ENCODE measurements around the gene POLR2L.

The POLR2L gene

DNA sequence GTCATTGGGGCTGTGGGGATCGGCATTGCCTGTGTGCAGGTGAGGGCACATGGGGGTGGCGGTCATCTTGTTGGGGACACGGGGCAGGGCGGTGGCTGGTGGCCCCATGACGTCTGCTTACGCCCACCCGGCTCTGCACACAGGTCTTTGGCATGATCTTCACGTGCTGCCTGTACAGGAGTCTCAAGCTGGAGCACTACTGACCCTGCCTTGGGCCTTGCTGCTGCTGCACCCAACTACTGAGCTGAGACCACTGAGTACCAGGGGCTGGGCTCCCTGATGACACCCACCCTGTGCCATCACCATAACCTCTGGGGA lies 4.4 kb downstream of the POLR2L start:
- H3K4me3 ChIP-seq (ENCODE audit: low read depth, low read length), result no peak overlapping the region
- no peak for DNase-seq (ENCODE audit: low read depth)
- TF ChIP-seq, protein P1, sequence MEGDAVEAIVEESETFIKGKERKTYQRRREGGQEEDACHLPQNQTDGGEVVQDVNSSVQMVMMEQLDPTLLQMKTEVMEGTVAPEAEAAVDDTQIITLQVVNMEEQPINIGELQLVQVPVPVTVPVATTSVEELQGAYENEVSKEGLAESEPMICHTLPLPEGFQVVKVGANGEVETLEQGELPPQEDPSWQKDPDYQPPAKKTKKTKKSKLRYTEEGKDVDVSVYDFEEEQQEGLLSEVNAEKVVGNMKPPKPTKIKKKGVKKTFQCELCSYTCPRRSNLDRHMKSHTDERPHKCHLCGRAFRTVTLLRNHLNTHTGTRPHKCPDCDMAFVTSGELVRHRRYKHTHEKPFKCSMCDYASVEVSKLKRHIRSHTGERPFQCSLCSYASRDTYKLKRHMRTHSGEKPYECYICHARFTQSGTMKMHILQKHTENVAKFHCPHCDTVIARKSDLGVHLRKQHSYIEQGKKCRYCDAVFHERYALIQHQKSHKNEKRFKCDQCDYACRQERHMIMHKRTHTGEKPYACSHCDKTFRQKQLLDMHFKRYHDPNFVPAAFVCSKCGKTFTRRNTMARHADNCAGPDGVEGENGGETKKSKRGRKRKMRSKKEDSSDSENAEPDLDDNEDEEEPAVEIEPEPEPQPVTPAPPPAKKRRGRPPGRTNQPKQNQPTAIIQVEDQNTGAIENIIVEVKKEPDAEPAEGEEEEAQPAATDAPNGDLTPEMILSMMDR (IDR thresholded peaks at IDR 0.05; ENCODE audit: insufficient read depth, low read depth, low read length, missing control alignments), result no peak

DNA sequence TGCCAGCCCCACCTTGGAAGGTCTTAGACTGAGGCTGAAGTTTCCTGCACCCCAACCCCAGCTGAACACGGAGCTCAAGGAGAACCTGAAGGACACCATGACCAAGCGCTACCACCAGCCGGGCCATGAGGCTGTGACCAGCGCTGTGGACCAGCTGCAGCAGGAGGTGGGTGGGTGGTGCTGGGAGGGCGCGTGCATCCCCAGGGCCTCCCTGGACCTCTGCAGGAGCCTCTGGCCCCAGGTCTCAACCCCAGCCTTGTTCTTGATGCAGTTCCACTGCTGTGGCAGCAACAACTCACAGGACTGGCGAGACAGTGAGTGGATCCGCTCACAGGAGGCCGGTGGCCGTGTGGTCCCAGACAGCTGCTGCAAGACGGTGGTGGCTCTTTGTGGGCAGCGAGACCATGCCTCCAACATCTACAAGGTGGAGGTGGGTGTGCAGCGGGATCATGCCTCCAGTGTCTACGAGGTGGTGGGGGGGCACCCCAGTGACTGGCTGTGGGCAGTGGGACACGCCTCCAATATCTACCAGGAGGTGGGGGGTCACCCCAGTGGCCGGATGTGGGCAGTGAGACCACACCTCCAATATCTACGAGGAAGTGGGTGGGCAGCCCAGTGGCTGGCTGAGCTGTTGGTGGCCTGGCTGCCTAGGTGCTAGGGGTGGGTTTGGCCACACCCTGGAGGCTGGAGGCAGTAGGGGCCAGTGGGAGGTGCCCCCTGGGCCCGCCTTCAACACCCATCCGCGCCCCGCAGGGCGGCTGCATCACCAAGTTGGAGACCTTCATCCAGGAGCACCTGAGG lies 4.9 kb downstream of the POLR2L start:
- no peak for DNase-seq (ENCODE audit: low read depth)
- TF ChIP-seq, protein P1 (IDR thresholded peaks at IDR 0.05; ENCODE audit: insufficient read depth, low read depth, low read length, missing control alignments), result no peak
- H3K4me3 ChIP-seq (ENCODE audit: low read depth, low read length), result no peak overlapping the region

DNA sequence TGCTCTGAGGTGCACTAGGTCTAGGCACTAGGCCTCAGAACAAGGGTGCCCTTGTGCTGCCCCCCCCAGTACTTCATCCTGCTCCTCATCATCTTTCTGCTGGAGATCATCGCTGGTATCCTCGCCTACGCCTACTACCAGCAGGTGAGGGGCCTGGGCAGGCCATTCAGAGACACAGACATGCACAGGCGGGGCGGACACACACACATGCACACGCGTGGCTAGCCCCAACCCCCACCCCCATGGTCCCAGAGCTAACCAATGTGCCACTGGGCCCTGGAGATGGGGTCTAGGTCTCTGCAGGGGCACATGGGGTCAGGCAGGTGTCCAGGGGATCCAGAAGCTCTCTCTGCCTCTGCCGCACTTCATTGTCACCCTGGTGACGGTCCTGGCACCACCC lies 5.6 kb downstream of the POLR2L start:
- TF ChIP-seq, protein P1 (IDR thresholded peaks at IDR 0.05; ENCODE audit: insufficient read depth, low read depth, low read length, missing control alignments), result no peak
- no peak overlapping the region for H3K4me3 ChIP-seq (ENCODE audit: low read depth, low read length)
- no peak for DNase-seq (ENCODE audit: low read depth)

DNA sequence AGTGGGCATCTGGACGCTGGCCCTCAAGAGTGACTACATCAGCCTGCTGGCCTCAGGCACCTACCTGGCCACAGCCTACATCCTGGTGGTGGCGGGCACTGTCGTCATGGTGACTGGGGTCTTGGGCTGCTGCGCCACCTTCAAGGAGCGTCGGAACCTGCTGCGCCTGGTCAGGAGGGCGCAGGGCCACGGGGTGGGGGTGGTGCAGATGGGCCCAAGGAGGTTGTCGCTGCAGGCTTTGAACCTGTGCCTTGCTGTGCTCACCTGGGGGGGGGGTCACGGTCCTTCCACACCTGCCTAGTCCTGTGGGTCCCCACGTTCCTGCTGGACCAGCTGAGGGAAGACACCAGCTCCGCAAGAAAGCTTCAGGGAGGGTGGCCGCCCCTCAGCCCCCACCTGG lies 6.1 kb downstream of the POLR2L start:
- TF ChIP-seq, protein P1 (IDR thresholded peaks at IDR 0.05; ENCODE audit: insufficient read depth, low read depth, low read length, missing control alignments), result no peak
- DNase-seq (ENCODE audit: low read depth), result no peak
- H3K4me3 ChIP-seq (ENCODE audit: low read depth, low read length), result no peak overlapping the region

DNA sequence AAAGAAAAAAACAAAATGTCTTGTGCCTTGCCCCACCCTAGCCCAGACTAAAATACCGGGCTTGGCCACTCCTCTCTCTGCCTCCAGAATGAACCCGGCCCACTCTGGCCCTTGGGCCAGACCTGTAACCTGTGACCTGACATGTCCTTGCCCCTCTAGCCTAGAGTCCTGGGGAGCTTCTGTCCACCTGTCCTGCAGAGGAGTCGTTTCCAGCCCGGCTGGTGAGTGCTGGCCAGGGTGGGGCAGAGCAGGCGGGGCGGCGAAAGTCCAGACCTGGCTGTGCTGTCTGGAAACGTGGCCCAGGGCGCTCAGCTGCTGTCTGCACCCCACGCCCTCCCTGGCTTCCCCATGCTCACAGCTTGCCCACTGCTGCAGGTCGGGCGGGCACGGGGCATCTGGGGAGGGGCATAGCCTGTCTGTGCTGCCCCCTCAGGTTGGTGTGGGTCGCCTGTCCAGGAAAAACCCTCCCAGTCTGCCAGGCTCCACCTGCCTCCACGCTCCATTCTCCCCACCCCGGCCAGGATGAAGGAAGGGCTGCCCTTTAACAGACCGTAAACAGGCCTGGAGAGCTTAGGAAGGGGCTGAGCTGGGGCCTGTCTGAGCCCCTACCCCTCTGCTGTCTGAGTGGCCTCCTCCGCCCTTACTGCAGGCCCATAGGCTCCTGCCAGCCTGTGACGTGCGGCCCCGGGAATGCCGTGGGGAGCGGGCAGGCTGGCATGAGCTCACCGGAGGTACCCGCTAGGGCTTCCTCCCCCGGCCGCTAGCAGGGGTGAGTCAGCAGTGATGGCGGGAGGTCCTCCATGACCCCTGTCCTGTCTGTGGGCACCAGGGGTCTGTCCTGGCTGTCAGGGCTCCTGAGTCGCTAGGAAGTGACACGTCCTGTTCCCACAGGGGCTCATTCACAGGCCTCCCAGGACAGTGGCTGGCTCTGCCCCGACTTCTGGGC lies 7.7 kb downstream of the POLR2L start:
- DNase-seq (ENCODE audit: low read depth), result no peak
- no peak overlapping the region for H3K4me3 ChIP-seq (ENCODE audit: low read depth, low read length)
- TF ChIP-seq, protein P1 (IDR thresholded peaks at IDR 0.05; ENCODE audit: insufficient read depth, low read depth, low read length, missing control alignments), result no peak

DNA sequence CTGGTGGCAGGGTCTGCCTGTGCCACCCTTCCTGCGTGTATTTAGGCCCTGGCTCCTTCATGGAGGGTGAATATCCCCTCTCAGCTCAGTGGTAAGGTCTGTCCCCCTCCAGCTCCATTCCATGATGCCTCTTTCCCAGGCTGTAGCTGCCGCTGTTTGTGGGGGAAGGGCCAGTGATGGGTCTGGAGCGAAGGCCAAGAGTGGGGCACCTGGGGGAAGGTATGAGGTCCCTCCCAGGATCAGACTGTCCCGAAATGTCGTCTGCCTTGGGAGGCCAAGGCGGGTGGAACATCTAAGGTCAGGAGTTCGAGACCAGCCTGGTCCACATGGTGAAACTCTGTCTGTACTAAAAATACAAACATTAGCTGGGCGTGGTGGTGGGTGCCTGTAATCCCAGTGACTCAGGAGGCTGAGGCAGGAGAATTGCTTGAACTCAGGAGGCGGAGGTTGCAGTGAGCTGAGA lies 8.4 kb downstream of the POLR2L start:
- peak overlapping the region; percentile 61 for H3K4me3 ChIP-seq (ENCODE audit: low read depth, low read length)
- DNase-seq (ENCODE audit: low read depth), result no peak
- TF ChIP-seq, protein P1 (IDR thresholded peaks at IDR 0.05; ENCODE audit: insufficient read depth, low read depth, low read length, missing control alignments), result no peak
